ACC112 (cell line): Measurements from ENCODE around the gene SCN4A.

ENCODE experiments used
- H2AFZ ChIP-seq: fragments of 200-600 bp; sonication (generic); one replicate; pipeline ENCODE4 v1.6.0; 2017; ENCODE audit warnings: antibody characterized with exemption, low read length; ENCODE audit not compliant: unreplicated experiment
- H3K27ac ChIP-seq: fragments of 200-600 bp; sonication (generic); 2 replicates; pipeline ENCODE4 v1.5.1; 2014; ENCODE audit warnings: low read depth, mild to moderate bottlenecking, antibody characterized with exemption, low read length, moderate library complexity
- H3K27me3 ChIP-seq: fragments of 200-600 bp; sonication (generic); 2 replicates; pipeline ENCODE4 v1.6.1; 2014; ENCODE audit warnings: mild to moderate bottlenecking, antibody characterized with exemption, low read length, moderate library complexity, mixed read lengths; ENCODE audit not compliant: insufficient read depth
- H3K36me3 ChIP-seq: fragments of 200-600 bp; sonication (generic); 2 replicates; pipeline ENCODE4 v1.6.1; 2016; ENCODE audit warnings: mild to moderate bottlenecking, antibody characterized with exemption, low read length, moderate library complexity, mixed read lengths; ENCODE audit not compliant: insufficient read depth
- H3K4me1 ChIP-seq: fragments of 200-600 bp; sonication (generic); one replicate; pipeline ENCODE4 v1.6.1; 2016; ENCODE audit warnings: low read length, mixed read lengths; ENCODE audit not compliant: insufficient read depth, unreplicated experiment, control insufficient read depth
- H3K4me3 ChIP-seq: fragments of 200-600 bp; sonication (generic); 2 replicates; pipeline ENCODE4 v1.5.1; 2014; ENCODE audit warnings: mild to moderate bottlenecking, low read depth, low read length
- H3K79me2 ChIP-seq: fragments of 200-600 bp; sonication (generic); one replicate; pipeline ENCODE4 v1.6.0; 2016; ENCODE audit warnings: low read length; ENCODE audit not compliant: control insufficient read depth, unreplicated experiment, insufficient read depth

Gene SCN4A

DNA sequence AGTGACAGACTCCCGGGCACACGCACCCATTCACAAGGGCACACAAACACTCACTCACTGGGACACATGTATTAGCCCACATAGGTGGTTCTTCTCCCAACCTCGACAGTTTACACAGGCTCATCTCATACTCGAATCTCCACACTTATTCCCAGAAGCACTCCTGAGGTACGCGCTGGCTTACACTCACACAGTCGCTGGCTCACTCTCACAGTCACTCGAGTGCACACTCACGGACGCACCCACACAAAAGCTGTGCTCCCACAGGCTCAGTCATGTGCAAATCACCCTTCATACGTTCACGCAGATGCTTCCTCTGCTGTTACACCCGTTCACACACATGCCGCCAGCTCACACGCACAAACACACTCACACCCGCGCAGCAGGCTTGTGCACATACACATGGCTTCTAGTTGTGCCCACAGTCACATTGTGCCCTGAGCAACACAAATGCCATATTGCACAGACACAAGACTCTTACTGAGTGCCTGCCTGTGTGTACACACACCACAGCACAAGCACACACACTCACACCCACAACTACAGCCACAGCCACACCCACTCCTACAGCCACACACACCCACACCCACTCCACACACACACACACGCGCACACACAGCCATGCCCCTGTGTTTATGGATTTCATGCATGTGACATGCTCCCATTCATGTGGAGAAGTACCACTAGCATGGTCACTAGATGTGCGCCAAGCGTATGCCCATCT lies 17.1 kb upstream of the SCN4A start:
- H3K27ac ChIP-seq = no peak overlapping the region
- no peaks in the 10 kb centered on the region for H3K36me3 ChIP-seq
- H3K27me3 ChIP-seq = peaks cover 25% of the 10 kb centered on the region
- peaks cover 12% of the 10 kb centered on the region for H3K4me1 ChIP-seq
- H3K79me2 ChIP-seq = no peaks in the 10 kb centered on the region
- no peak overlapping the region for H3K4me3 ChIP-seq
- no peak overlapping the region for H2AFZ ChIP-seq

DNA sequence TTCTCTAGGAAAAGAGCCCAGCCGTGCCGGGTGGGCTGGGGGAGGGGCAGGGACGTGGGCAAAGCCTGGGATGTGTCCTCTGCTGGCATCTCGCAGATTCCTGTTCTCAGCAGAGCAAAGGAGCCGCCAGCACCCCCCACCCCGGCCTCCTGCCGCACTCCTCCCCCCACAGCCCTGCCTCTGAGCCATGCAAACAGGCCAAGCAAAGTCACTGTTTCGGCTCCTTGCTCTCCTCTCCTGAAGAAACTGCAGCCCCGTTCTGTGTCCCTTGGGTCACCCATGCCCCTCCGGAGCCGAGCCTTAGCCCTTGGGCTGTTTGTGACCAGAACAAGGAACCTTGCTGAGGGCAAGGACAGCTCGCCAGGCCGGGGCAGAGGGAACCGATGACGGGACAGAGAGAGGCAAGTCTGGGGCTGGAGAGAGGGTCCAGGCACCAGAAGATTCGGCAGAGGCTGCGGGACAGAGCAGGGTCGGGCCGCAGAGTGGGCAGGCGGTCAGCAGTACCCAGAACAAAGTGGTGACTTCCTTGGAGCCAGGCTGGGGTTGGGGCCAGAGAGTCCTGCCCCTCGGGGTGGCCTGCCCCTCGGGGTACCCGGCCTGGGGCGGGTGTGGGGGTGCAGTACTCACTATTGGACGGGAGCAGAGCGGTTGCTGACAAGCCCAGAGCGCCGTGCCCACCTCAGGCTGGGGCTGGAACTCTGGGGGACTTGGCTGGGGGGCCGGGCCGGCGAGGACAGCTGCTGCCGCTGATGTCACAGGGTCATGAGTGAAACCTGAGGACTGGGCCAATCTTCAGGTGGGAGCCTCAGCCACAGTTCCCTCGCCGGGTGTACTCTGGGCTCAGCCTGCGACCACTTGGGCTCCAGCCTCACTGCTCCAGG lies 16.3 kb upstream of the SCN4A start:
- Histone ChIP-seq H2AFZ (no peak overlapping the region), H3K27ac (no peak overlapping the region), H3K79me2 (no peaks in the 10 kb centered on the region), H3K4me3 (no peak overlapping the region), H3K36me3 (no peaks in the 10 kb centered on the region), H3K4me1 (peaks cover 14% of the 10 kb centered on the region), H3K27me3 (peaks cover 21% of the 10 kb centered on the region)

DNA sequence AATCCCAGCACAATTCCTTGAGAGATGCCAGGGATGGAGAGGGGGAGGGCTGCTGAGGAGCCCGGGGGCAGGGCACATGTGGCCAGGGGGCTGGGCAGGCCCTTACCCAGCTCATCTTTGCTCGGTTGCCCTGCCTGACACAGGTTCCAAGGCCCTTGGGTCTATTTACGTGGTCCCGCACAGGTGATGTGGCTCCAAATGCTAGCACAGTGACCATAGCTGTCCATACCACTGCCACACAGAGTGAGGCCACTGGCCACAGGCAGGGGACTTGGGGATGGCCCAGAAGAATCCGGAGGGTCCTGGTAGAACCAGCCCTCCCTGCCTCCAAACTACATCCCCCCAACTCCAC lies 15.4 kb upstream of the SCN4A start:
- H3K36me3 ChIP-seq = no peaks in the 10 kb centered on the region
- peaks cover 14% of the 10 kb centered on the region for H3K4me1 ChIP-seq
- H3K27me3 ChIP-seq = peaks cover 15% of the 10 kb centered on the region
- H3K79me2 ChIP-seq = no peaks in the 10 kb centered on the region
- H3K4me3 ChIP-seq = no peak overlapping the region
- no peak overlapping the region for H3K27ac ChIP-seq
- H2AFZ ChIP-seq = no peak overlapping the region

DNA sequence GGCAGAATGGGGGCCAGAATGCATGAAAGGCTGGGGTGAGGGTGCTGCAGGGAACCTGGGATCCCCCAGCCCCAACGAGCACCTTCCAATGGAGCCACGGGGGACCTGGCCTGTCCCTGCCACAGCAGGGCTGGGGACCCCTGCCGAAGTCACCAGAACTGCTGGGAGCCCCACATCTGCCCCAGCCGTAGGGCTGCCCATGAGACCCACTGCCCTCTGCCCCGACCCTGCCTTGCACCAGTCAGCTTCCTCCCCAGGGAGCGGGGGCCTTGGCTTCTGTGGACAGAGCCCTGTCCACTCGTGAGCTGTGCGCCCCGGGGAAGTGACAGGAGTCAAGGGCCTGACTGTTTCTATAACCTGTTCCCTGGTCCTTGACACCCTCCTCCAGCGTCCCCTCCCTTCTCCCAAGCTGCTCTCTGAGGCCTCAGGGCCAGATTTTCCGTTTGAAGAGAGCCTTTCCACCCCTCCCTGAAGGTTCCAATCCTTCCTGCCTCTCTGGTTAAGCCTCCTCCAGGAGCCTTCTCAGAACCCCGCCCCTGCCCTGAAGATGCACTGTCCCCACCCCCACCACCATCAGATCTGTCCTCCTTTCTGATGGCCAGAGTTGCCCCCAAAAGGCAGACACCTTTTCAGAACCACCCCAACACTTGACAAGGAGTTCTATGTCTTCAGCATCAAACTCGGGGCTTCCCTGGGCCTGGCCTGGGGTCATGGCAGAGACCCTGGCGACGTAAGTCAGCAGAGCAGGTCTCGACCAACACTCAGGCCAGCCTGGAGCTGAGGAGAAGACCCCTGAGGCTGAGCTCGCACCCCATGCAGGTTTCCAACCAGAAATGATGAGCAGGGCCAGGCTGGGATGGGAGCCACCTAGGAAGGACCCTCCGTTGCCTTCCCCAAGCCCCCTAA lies 14.8 kb upstream of the SCN4A start:
- H3K27me3 ChIP-seq = peaks cover 11% of the 10 kb centered on the region
- no peak overlapping the region for H3K4me3 ChIP-seq
- peaks cover 14% of the 10 kb centered on the region for H3K4me1 ChIP-seq
- H3K36me3 ChIP-seq = no peaks in the 10 kb centered on the region
- no peak overlapping the region for H3K27ac ChIP-seq
- H2AFZ ChIP-seq = no peak overlapping the region
- no peaks in the 10 kb centered on the region for H3K79me2 ChIP-seq

DNA sequence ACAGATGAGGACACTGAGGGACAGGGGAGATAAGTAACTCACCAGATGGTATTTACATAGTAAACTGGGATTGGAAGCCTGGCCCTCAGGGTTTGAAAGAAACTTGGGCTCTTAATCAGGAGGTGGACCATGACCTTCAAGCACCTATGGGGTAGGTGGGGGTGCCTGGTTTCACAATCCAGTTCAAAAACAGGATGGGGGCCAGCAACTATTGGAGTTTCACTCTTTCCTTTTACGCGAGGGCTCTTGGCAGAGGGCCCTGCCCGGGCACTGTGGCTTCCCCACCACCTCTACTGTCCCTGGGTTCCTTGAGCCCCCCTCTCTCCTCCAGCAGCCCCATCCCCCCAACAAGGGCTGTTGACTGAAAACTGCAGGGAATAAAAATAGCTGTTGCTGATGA lies 14.1 kb upstream of the SCN4A start:
- H2AFZ ChIP-seq = no peak overlapping the region
- no peaks in the 10 kb centered on the region for H3K36me3 ChIP-seq
- H3K4me1 ChIP-seq = peaks cover 14% of the 10 kb centered on the region
- no peak overlapping the region for H3K27ac ChIP-seq
- no peak overlapping the region for H3K4me3 ChIP-seq
- H3K79me2 ChIP-seq = no peaks in the 10 kb centered on the region
- H3K27me3 ChIP-seq = peaks cover 5% of the 10 kb centered on the region

DNA sequence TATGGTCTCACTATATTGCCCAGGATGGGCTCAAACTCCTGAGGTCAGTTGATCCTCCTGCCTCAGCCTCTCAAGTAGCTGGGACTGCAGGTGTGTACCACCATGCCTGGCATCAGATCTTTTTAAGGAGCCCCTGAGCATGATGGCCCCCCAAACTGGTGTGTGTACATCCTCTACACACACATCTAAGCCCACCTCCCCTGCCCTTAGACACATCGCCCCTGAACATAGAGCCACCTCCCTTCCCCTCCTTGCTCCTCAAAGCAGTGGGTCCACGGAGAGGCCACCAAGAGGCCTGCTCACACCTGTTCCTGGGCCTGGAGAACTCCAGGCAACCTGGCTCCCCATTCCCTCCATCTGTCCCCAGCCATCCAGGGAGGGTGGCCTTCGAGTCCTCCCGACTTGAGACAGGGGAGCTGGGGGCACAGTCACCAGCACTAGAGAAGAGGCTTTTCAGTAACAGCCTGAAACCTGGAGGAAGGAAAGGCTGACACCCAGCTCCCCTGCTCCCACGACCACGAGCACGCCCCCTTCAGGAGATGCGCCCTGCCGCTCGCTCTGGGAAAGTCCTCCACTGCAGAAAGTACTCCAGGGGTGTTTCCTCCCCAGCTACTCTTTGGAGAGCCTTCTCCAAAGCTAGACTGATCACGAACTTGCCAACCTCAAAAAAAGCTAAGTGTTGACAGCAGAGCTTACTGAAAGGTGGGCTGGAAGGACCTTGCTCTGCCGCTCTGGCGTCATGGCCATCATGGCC lies 12.8 kb upstream of the SCN4A start:
- no peaks in the 10 kb centered on the region for H3K27me3 ChIP-seq
- no peaks in the 10 kb centered on the region for H3K79me2 ChIP-seq
- no peak overlapping the region for H3K4me3 ChIP-seq
- H3K36me3 ChIP-seq = no peaks in the 10 kb centered on the region
- H3K4me1 ChIP-seq = peaks cover 12% of the 10 kb centered on the region
- H3K27ac ChIP-seq = no peak overlapping the region
- H2AFZ ChIP-seq = no peak overlapping the region

DNA sequence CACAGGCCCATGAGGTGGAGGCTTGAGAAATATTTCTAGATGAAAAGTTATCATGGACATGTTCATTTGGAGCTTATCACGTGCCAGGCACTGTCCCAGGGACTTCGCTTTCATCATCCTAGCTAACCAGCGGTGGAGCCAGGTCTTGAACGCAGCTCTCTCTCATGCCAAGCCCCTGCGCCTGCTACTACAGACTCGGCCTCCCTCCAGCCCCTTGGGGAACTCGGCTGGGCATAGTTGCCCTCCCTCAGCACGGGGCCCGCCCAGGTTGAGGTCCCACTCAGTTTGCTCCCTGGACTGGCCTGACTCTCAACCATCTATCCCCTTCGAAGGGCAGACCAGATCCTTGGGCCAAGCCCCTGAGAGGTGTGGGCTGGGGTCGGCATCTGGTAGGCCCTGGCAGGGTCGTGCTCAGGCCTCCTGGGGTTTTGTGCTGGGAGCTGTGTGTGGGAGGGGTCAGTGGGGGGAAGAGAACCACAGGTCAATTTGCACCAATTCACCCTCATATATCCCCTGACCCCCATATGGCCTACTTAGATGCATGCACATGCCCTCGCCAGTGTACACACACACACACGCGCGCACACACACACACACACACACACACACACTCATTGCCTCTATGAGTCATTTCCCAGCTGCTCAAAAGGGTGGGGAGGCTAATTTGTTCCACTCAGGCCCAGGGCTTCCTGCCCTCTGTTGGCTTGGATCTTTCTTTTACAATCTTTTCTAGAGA lies 12.1 kb upstream of the SCN4A start:
- Histone ChIP-seq H3K79me2 (no peaks in the 10 kb centered on the region), H3K27me3 (no peaks in the 10 kb centered on the region), H3K36me3 (no peaks in the 10 kb centered on the region), H3K4me3 (no peak overlapping the region), H2AFZ (no peak overlapping the region), H3K27ac (no peak overlapping the region), H3K4me1 (peaks cover 12% of the 10 kb centered on the region)

DNA sequence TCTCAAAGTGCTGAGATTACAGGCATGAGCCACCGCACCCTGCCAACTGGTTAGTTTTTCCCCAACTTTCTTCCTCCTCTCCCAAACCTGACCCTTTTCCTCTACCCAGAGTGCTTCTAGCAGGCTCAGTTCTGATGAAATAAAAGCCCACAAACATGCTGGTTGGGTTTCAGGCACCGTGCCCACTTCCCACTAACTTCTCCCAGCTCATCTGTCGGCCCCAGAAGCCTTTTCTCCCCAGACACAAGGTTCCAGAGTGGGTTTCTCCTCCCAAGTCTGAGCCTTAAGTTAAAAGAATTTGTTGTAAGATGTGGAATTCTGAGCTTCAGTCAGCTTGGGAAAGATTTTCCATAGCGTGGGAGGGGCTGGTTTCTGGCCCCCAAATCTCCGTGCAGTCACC lies 11.5 kb upstream of the SCN4A start:
- Histone ChIP-seq H3K27ac (no peak overlapping the region), H3K4me3 (no peak overlapping the region), H3K79me2 (no peaks in the 10 kb centered on the region), H3K4me1 (peaks cover 12% of the 10 kb centered on the region), H3K27me3 (no peaks in the 10 kb centered on the region), H3K36me3 (no peaks in the 10 kb centered on the region), H2AFZ (no peak overlapping the region)

DNA sequence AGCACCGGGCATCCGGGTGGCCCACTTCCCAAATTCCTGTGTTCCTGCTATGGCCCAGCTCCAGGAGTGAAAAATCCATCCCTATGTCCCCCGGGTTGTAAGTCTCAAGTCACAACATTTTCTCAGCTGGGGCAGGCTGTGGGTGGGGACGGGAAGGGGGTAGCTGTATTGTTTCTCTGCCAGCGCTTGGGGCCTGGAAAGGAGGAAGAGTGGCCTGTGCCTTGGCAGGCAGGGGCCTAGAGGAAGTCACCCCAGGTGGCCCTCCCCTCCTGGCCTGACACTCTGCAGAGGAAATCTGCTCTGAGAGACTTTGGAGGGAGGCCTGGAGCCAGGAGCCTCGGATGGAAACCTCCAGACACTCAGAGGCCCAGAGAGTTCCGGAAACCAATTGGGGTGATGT lies 10.6 kb upstream of the SCN4A start:
- Histone ChIP-seq H3K4me3 (no peak overlapping the region), H3K27ac (no peak overlapping the region), H3K27me3 (no peaks in the 10 kb centered on the region), H3K4me1 (peaks cover 12% of the 10 kb centered on the region), H3K79me2 (no peaks in the 10 kb centered on the region), H3K36me3 (no peaks in the 10 kb centered on the region), H2AFZ (no peak overlapping the region)
